Measurements from ENCODE around the gene ZNF200.

The ZNF200 gene

DNA sequence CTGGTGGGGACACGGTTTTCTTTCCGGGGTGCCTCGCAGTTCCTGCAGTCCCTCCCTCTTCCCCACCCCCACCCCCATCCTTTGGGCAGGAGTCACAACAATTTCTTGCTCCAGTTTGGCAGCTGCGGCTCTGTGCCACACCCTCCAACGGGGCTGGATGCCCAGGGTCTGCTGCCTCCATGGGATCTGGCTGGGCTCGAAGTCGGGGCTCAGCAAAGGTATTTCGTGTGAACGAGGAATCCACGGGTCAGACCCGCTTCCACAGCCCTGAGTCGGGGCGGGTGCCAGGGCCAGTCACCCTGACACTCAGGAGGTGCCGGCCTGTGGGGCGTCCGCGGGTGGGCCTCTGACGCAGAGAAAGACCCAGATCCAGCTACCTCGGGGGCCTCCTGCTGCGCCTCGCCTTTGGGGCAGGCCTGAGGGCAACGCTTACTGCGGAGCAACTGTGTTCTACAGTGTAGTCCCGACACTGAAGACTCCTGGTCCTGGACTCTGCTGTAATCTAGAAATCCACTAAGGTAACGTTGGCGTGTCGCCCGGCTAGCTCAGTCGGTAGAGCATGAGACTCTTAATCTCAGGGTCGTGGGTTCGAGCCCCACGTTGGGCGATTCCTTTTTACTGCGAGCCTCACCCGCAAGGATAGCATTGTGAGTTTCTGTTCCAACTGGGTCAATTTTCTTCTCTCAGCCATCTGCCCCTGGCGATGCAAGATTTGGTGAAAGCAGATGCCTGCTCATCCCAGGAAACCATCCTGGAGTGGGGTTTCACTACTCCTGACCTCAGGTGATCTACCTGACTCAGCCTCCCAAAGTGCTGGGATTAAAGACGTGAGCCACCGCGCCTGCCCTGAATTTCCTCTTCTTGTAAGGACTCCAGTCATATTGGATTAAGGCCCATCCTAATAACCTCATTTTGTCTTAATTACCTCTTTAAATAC lies 59.5 kb downstream of the ZNF200 start:
- no peak for DNase-seq (ENCODE audit: low read depth in 2 of 2)

DNA sequence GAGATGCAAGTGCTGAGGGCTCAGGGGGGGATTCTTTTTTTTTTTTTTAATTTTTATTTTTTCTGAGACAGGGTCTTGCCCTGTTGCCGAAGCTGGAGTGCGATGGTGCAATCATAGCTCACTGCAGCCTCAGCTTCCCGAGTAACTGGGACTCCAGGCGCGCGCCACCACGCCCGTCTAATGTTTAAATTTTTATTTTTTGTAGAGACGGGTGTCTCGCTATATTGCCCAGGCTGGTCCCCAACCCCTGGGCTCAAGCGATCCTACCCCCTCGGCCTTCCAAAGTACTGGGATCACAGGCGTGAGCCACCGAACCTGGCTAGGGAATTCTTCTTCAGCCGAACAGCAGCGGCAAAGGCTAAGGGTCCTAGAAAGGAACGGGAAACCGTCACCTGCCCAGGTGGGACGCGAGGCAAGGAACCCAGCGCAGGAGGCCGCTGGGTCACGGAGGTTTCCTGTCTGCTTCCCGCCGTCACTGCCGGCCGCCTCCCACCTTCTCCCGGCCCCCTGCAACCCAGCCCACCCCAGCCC lies 60.3 kb downstream of the ZNF200 start:
- DNase-seq (ENCODE audit: low read depth in 2 of 2): no peak

DNA sequence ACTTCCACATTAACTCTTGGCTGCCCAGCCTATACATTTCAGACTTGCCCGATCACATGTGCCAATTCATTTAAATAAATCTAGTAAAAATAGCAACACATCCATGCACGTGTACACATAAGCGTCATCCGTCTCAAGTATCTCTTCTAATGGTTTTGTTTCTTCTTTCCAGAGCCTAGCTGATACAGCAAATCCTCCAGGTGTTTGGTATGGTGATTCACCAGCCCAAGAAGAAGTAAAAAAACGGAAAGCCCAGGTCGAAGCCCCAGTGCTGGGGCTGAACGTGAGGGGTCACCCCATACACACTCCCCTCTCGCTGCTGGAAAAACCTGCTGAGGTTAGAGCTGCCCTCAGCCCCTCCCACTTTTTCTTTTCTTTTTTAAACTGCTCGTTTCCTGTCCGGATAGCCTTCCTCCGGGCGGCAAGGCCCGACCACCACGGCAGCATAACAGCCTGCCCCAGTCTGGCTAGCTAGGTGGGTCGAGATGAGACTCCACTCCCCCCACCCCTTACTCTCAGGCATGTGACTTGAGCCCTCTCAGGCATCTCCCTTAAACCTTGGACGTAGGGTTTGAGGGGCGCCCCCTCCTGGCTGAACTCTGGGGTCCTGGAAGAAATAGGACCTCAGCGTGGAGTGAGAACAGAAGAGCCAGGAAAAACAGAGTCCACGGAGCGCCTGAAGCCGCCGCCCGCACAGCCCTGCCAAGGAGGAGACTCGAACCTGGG lies 60.9 kb downstream of the ZNF200 start:
- no peak for DNase-seq (ENCODE audit: low read depth in 2 of 2)
